Measurements from ENCODE around the gene SMG6. TPM values are rescaled to one million over a fixed set of nuclear protein-coding genes. Genes with fewer than 3 reads are reported as not detected.

SMG6 gene
- polyA plus RNA-seq, 1 of the 3 experiments (the other 2 are of a cell fraction) = 15.7 TPM

- H3F3A ChIP-seq (replicated peaks; ENCODE audit: insufficient read depth) = peaks cover 21% of the 10 kb centered on the region
- POLR2A ChIA-PET = no interaction called here
- H3K4me1 ChIP-seq (ENCODE audit: control insufficient read depth in 1 of 2, insufficient read depth in 2 of 2, low read depth in 1 of 2, low read length in 1 of 2) = peaks cover 70 to 82% of the 10 kb centered on the region in 2 experiments
- no peak for DNase-seq
- H3K9me3 ChIP-seq = no peaks in the 10 kb centered on the region
- no peak overlapping the region for H2AFZ ChIP-seq (ENCODE audit: low read depth)
- CTCF ChIA-PET = interaction anchor here (0.6 to 4.0 kb wide), 9 partner anchors 19 to 124 kb away, joined by 3 to 20 read pairs (median 5); partner anchors contain the start of gene HIC1
- H3K9me2 ChIP-seq = no peaks in the 10 kb centered on the region
- H3K4me3 ChIP-seq (ENCODE audit: low read depth in 2 of 2, low read length in 1 of 2) = no peak overlapping the region
- no peaks in the 10 kb centered on the region for H3K27me3 ChIP-seq (ENCODE audit: insufficient read depth)
- peak overlapping the region; percentile 39; the same call in 1 of the 2 replicates for H3K9ac ChIP-seq
- H3K4me2 ChIP-seq = peak overlapping the region; percentile 46; the same call in 1 of the 2 replicates
- H3K36me3 ChIP-seq (replicated peaks in 1 of 2; ENCODE audit: control insufficient read depth in 1 of 2, insufficient read depth in 2 of 2, low read length in 1 of 2) = peaks cover 0 to 10% of the 10 kb centered on the region in 2 experiments
- H3K79me2 ChIP-seq (ENCODE audit: insufficient read depth) = peaks cover 6% of the 10 kb centered on the region; the same call in 1 of the 2 replicates
- no peaks in the 10 kb centered on the region for H4K20me1 ChIP-seq (ENCODE audit: insufficient read depth)
- TF ChIP-seq ZBTB33 (IDR thresholded peaks at IDR 0.05; ENCODE audit: borderline replicate concordance, low read depth) (no peak), GABPA (IDR thresholded peaks at IDR 0.05; ENCODE audit: low read depth) (no peak), ELF1 (IDR thresholded peaks at IDR 0.05) (no peak), REST (IDR thresholded peaks at IDR 0.05; ENCODE audit: low read depth, low read length) (no peak)
- WGBS (ENCODE audit: low lambda C conversion rate) = 88% methylated on average over 13 of the region's 15 CpGs
- H3K27ac ChIP-seq (ENCODE audit: low read depth in 2 of 2, low read length in 1 of 2) = peak overlapping the region; percentile 85
Observed at GRCh38 chr17:2178798-2179501, 124.6 kb downstream of the SMG6 start.

- no peak for TF ChIP-seq ELF1 (IDR thresholded peaks at IDR 0.05)
- TF ChIP-seq GABPA (IDR thresholded peaks at IDR 0.05; ENCODE audit: low read depth) = no peak
- Histone ChIP-seq H3K36me3 (replicated peaks in 1 of 2; ENCODE audit: control insufficient read depth in 1 of 2, insufficient read depth in 2 of 2, low read length in 1 of 2) (peaks cover 0 to 10% of the 10 kb centered on the region in 2 experiments), H3K27me3 (ENCODE audit: insufficient read depth) (no peaks in the 10 kb centered on the region), H3K4me3 (ENCODE audit: low read depth in 2 of 2, low read length in 1 of 2) (no peak overlapping the region), H3K79me2 (ENCODE audit: insufficient read depth) (peaks cover 6% of the 10 kb centered on the region; the same call in 1 of the 2 replicates), H3K9me2 (no peaks in the 10 kb centered on the region), H3F3A (replicated peaks; ENCODE audit: insufficient read depth) (peaks cover 35% of the 10 kb centered on the region), H4K20me1 (ENCODE audit: insufficient read depth) (no peaks in the 10 kb centered on the region), H3K4me2 (no peak overlapping the region), H3K9me3 (no peaks in the 10 kb centered on the region), H3K9ac (no peak overlapping the region), H3K27ac (ENCODE audit: low read depth in 2 of 2, low read length in 1 of 2) (peak overlapping the region in 1 of 2 experiments; percentile 48; a peak in 2 of 4 replicates), H3K4me1 (ENCODE audit: control insufficient read depth in 1 of 2, insufficient read depth in 2 of 2, low read depth in 1 of 2, low read length in 1 of 2) (peaks cover 79 to 94% of the 10 kb centered on the region in 2 experiments), H2AFZ (ENCODE audit: low read depth) (no peak overlapping the region)
- DNase-seq = no peak
- 94% methylated on average over 4 of the region's 4 CpGs for WGBS (ENCODE audit: low lambda C conversion rate)
- ChIA-PET POLR2A (interaction anchor here (0.5 kb wide), 1 partner anchor 51 kb away, joined by 4 read pairs; no protein-coding TSS in a partner anchor), CTCF (interaction anchor here (0.5 to 4.0 kb wide), 7 partner anchors 10 to 162 kb away, joined by 3 to 20 read pairs (median 6); partner anchors contain the start of gene HIC1)
Observed at GRCh38 chr17:2177235-2177811, 126.3 kb downstream of the SMG6 start.
